Fibroblast of the aortic adventitia (primary cell): ENCODE results near the gene JARID2. TPM values are rescaled to one million over a fixed set of nuclear protein-coding genes. Genes with fewer than 3 reads are reported as not detected.

Experiments
- DNase-seq: peaks from one replicate; pipeline ENCODE4 v3.0.0-alpha.2; 2010; ENCODE audit warnings: low read depth
- H3K4me3 ChIP-seq: 2 replicates; pipeline ENCODE4 v1.5.1; 2011; ENCODE audit warnings: low read depth, mild to moderate bottlenecking, control low read depth, low read length, moderate library complexity
- CTCF ChIP-seq: IDR thresholded peaks from 2 replicates; pipeline ENCODE4 v1.5.1; 2011; ENCODE audit warnings: mild to moderate bottlenecking, low read length, control low read depth, inconsistent platforms; ENCODE audit not compliant: insufficient read depth
- total RNA-seq: library from RNA; depleted of rRNA; stranded (reverse); fragments of >200 nt; gene quantifications from 2 replicates; pipeline ENCODE4 v1.2.3, GENCODE V29; 2012; ENCODE audit warnings: low replicate concordance

JARID2 gene
- total RNA-seq, 1 donor, result 8.3 TPM

- no peak overlapping the region for H3K4me3 ChIP-seq
- no peak for TF ChIP-seq CTCF
These were observed 92.6 kb downstream of the JARID2 start for GRCh38 chr6:15338476-15338875.

GRCh38 chr6:15339081-15339480 lies 93.2 kb downstream of the JARID2 start:
- no peak for TF ChIP-seq CTCF
- no peak overlapping the region for H3K4me3 ChIP-seq
- DNase-seq, result no peak

More at GRCh38 chr6:15338476-15338875, 92.6 kb downstream of the JARID2 start:
- no peak for DNase-seq

- no peak overlapping the region for H3K4me3 ChIP-seq
- DNase-seq, result no peak
- TF ChIP-seq CTCF, result no peak
These were observed 94.3 kb downstream of the JARID2 start for GRCh38 chr6:15340105-15340601.

- H3K4me3 ChIP-seq, result no peak overlapping the region
- TF ChIP-seq CTCF, result no peak
- no peak for DNase-seq
These were observed 94.9 kb downstream of the JARID2 start for GRCh38 chr6:15340775-15341174.

GRCh38 chr6:15341311-15342001 lies 95.6 kb downstream of the JARID2 start:
- no peak for TF ChIP-seq CTCF
- no peak for DNase-seq
- H3K4me3 ChIP-seq, result no peak overlapping the region

GRCh38 chr6:15342114-15342513 lies 96.2 kb downstream of the JARID2 start:
- no peak overlapping the region for H3K4me3 ChIP-seq
- DNase-seq, result no peak
- TF ChIP-seq CTCF, result no peak
